Common myeloid progenitor, CD34-positive (primary cell): ENCODE results near the gene GABBR2.
A peak's percentile ranks its signal among the peaks of the same experiment; 100 is the strongest.

Source experiments
- CTCF ChIA-PET: fragments of 350-600 bp; sonication (Branson Sonifier 250); formaldehyde crosslinking; loops from one replicate; lab custom pipeline; 2021; ENCODE audit warnings: antibody characterized with exemption; lab: Charles Lee
- POLR2A ChIA-PET: fragments of 350-600 bp; sonication (Branson Sonifier 250); formaldehyde crosslinking; loops from one replicate; lab custom pipeline; 2021; ENCODE audit warnings: antibody characterized with exemption; lab: Charles Lee
- DNase-seq, 3 donors: peaks; one replicate each; pipeline versions ENCODE4 v3.0.0 to v3.0.0-alpha.2; 2013
- H3K27ac ChIP-seq, 2 experiments: 1 replicate in 1 of 2; 2 replicates in 1 of 2; pipeline ENCODE4 v1.7.0; 2013; ENCODE audit warnings: inconsistent platforms in 2 of 2, low read length in 2 of 2, mild to moderate bottlenecking in 2 of 2, low read depth in 1 of 2, moderate library complexity in 1 of 2; ENCODE audit not compliant: severe bottlenecking in 2 of 2, insufficient read depth in 1 of 2, poor library complexity in 1 of 2
- H3K27me3 ChIP-seq, 5 experiments: replicated peaks in 2 of 5; 1 replicate in 3 of 5; 2 replicates in 2 of 5; pipeline versions ENCODE4 v1.6.1 to v1.7.0; 2013; ENCODE audit warnings: low read length in 4 of 5, mild to moderate bottlenecking in 2 of 5, moderate library complexity in 2 of 5, inconsistent platforms in 1 of 5; ENCODE audit not compliant: insufficient read depth in 5 of 5, control insufficient read depth in 4 of 5
- H3K36me3 ChIP-seq, 4 experiments: 1 replicate in 2 of 4; 2 replicates in 2 of 4; pipeline versions ENCODE4 v1.6.1 to v1.7.0; 2013; ENCODE audit warnings: low read length in 3 of 4, control low read depth in 1 of 4, mild to moderate bottlenecking in 1 of 4; ENCODE audit not compliant: control insufficient read depth in 4 of 4, insufficient read depth in 4 of 4
- H3K4me1 ChIP-seq, 4 experiments: 1 replicate in 3 of 4; 2 replicates in 1 of 4; pipeline versions ENCODE4 v1.6.1 to v1.7.1; 2013; ENCODE audit warnings: low read length in 3 of 4, mild to moderate bottlenecking in 3 of 4, control low read depth in 1 of 4, inconsistent platforms in 1 of 4, moderate library complexity in 1 of 4; ENCODE audit not compliant: control insufficient read depth in 4 of 4, insufficient read depth in 4 of 4; ENCODE audit errors: control extremely low read depth in 1 of 4
- H3K4me3 ChIP-seq, 7 experiments: 1 replicate in 4 of 7; 2 replicates in 3 of 7; pipeline versions ENCODE4 v1.5.1 to v1.7.0; 2013; ENCODE audit warnings: mild to moderate bottlenecking in 7 of 7, low read length in 6 of 7, moderate library complexity in 6 of 7, inconsistent platforms in 2 of 7, low read depth in 2 of 7, control low read depth in 1 of 7; ENCODE audit not compliant: insufficient read depth in 4 of 7, control insufficient read depth in 1 of 7; ENCODE audit errors: extremely low read depth in 1 of 7
- H3K9me3 ChIP-seq, 5 experiments: 1 replicate in 4 of 5; 2 replicates in 1 of 5; pipeline versions ENCODE4 v1.6.1 to v1.7.1; 2013; ENCODE audit warnings: low read length in 4 of 5, mild to moderate bottlenecking in 2 of 5, inconsistent platforms in 1 of 5, low read depth in 1 of 5, moderate library complexity in 1 of 5; ENCODE audit not compliant: control insufficient read depth in 4 of 5, insufficient read depth in 2 of 5; ENCODE audit errors: control extremely low read depth in 1 of 5
- WGBS: methylation state at CpG from one replicate; pipeline ENCODE4 v1.1.5; 2013; ENCODE audit not compliant: insufficient coverage; 5-methylcytosine and 5-hydroxymethylcytosine counted together

The GABBR2 gene

DNA sequence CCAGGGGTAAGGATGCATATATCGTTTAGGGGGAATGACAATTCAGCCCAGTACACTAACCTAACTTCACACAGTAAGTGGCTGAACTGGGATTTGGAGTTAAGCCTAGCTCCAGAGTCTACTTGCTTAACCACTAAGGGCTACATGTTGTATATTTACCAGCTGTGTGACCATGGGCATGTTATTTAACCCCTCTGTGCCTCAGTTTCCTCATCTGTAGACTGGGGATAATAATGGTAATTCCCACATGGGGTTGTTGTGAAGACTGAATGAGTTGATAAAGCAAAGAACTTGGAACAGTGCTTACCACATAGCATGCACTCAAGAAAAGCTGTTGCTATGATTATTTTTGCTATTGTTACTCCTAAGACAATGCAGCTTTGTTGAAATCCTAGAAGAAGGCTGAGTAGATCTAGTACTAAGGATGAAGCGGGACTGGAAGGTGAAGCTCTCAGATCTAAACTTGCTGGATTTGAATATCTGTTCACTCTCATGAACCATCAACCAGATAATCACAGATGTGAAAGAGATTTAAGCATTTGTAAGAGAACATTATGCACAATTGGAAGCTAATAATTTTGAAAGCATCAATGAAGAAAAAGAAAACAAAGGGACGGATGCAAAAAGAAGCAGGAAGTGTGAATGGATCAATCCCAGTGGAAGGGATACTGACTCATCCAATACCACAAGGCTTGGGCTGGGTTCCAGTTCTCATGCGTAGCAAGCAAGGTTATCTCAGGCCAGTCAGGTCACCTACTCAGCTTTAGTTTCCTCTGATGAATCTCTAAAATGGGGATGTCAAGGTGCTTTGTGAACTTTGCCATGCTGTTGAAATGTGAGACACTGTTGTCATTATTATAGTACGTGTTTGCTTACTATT is 374.8 kb downstream of the GABBR2 start:
- CTCF ChIA-PET = interaction anchor here (0.8 to 1.3 kb wide), 3 partner anchors 9 to 24 kb away, joined by 3 to 5 read pairs (median 3); no protein-coding TSS in a partner anchor
- no peak overlapping the region for H3K4me3 ChIP-seq
- H3K9me3 ChIP-seq = no peaks in the 10 kb centered on the region
- 89% methylated on average over 3 of the region's 5 CpGs for WGBS
- peaks cover 0 to 7% (median 1%) of the 10 kb centered on the region in 4 experiments for H3K4me1 ChIP-seq
- no peak for DNase-seq
- H3K27ac ChIP-seq = no peak overlapping the region
- H3K36me3 ChIP-seq = no peaks in the 10 kb centered on the region
- H3K27me3 ChIP-seq = peaks cover 0 to 13% (median 0%) of the 10 kb centered on the region in 5 experiments
- POLR2A ChIA-PET = no interaction called here

DNA sequence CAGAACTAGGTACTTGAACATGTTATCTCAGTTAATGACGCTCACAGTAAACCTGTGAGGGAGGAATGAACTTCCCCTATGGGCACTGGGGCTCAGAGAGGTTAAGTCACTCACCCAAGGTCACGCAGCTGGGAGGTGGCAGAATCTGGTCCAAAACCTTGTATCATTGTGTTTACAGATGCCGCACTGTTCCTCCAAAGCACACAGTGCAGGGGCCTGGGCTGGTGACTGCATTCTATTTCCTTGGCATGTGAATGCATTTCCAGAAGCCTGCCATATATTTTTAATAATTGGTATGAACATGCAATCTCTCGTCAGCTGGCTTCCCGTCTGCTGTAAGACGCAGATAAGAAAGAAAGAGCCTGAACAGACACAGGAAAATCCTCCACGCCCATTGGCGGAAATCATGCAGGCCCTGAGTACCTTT is 376.3 kb downstream of the GABBR2 start:
- ChIA-PET POLR2A (no interaction called here), CTCF (interaction anchor here (1.1 kb wide), 1 partner anchor 17 kb away, joined by 3 read pairs; no protein-coding TSS in a partner anchor)
- Histone ChIP-seq H3K27me3 (peaks cover 0 to 13% (median 0%) of the 10 kb centered on the region in 5 experiments), H3K27ac (no peak overlapping the region), H3K9me3 (no peaks in the 10 kb centered on the region), H3K36me3 (no peaks in the 10 kb centered on the region), H3K4me3 (no peak overlapping the region), H3K4me1 (peaks cover 0 to 7% (median 1%) of the 10 kb centered on the region in 4 experiments)
- peak; percentile 34 to 78 (median 61) for DNase-seq
- 78% methylated on average over 8 of the region's 8 CpGs for WGBS

- DNase-seq = no peak
- H3K4me3 ChIP-seq = no peak overlapping the region
- ChIA-PET POLR2A (no interaction called here), CTCF (interaction anchor here (1.1 kb wide), 3 partner anchors 16 to 43 kb away, joined by 3 read pairs; no protein-coding TSS in a partner anchor)
- no peak overlapping the region for H3K27ac ChIP-seq
- peaks cover 0 to 13% (median 0%) of the 10 kb centered on the region in 5 experiments for H3K27me3 ChIP-seq
- no peaks in the 10 kb centered on the region for H3K36me3 ChIP-seq
- peaks cover 0 to 7% (median 1%) of the 10 kb centered on the region in 4 experiments for H3K4me1 ChIP-seq
- 68% methylated on average over 5 of the region's 6 CpGs for WGBS
- H3K9me3 ChIP-seq = no peaks in the 10 kb centered on the region
Measured at GRCh38 chr9:98331536-98332259, 377.0 kb downstream of the GABBR2 start.

GRCh38 chr9:98330831-98331230 is 377.9 kb downstream of the GABBR2 start:
- WGBS = 93% methylated on average over 4 of the region's 6 CpGs
- ChIA-PET POLR2A (no interaction called here), CTCF (interaction anchor here (1.1 kb wide), 2 partner anchors 15 to 44 kb away, joined by 3 read pairs; no protein-coding TSS in a partner anchor)
- Histone ChIP-seq H3K4me1 (peaks cover 0 to 7% (median 1%) of the 10 kb centered on the region in 4 experiments), H3K9me3 (no peaks in the 10 kb centered on the region), H3K36me3 (no peaks in the 10 kb centered on the region), H3K27me3 (peaks cover 0 to 13% (median 0%) of the 10 kb centered on the region in 5 experiments), H3K4me3 (no peak overlapping the region), H3K27ac (no peak overlapping the region)
- no peak for DNase-seq

DNA sequence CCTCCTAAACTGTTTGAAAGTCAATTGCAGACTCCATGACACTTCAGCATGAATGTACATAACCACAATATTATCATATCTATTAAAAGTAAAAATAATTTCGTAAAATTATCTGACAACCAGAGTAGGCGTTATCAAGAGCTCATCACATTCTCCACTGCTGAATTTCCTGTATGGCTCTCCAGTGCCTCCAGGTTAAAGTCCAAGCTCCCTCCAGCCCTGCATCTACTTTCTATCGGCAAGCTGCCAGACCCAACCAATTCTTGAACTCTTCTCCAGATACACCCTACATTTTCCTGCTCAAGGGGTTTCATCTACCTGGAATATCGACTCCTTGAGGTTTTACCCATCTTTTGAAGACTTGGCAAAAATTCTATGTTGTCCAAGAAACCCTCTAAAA is 378.8 kb downstream of the GABBR2 start:
- no peak overlapping the region for H3K27ac ChIP-seq
- DNase-seq = no peak
- WGBS = 71% methylated on average over 4 of the region's 4 CpGs
- H3K4me1 ChIP-seq = peaks cover 0 to 3% (median 1%) of the 10 kb centered on the region in 4 experiments
- H3K4me3 ChIP-seq = no peak overlapping the region
- no peaks in the 10 kb centered on the region for H3K9me3 ChIP-seq
- ChIA-PET CTCF (interaction anchor here (0.6 kb wide), 1 partner anchor 428 kb away, joined by 4 read pairs; no protein-coding TSS in a partner anchor), POLR2A (no interaction called here)
- peaks cover 0 to 13% (median 0%) of the 10 kb centered on the region in 5 experiments for H3K27me3 ChIP-seq
- no peaks in the 10 kb centered on the region for H3K36me3 ChIP-seq

DNA sequence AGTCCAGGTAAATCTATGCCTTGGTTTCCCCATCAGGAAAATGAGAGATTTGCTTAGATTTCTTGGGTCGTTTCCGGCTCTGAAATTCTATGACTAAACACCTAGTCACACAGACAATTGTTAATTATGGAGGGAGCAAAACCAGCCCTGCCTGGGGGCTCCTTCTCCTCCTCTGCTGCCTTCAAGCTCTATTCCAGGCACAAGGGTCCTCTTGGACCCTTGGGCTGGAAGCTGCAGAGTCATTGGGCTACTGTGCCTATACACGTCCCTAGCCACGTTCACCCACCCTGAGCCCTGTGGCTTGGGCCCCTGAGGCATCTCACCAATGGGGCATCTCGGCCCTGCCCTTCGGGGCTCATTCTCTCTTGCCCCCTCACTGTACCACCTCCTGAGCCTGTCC is 379.5 kb downstream of the GABBR2 start:
- CTCF ChIA-PET = interaction anchor here (0.6 to 0.9 kb wide), 2 partner anchors 429 to 446 kb away, joined by 4 to 5 read pairs; no protein-coding TSS in a partner anchor
- peaks cover 0 to 3% (median 0%) of the 10 kb centered on the region in 4 experiments for H3K4me1 ChIP-seq
- POLR2A ChIA-PET = no interaction called here

More for the DNA sequence above, 379.5 kb downstream of the GABBR2 start:
- no peaks in the 10 kb centered on the region for H3K36me3 ChIP-seq
- DNase-seq = no peak
- no peaks in the 10 kb centered on the region for H3K9me3 ChIP-seq
- WGBS = 93% methylated on average over 6 of the region's 6 CpGs
- H3K27me3 ChIP-seq = peaks cover 0 to 14% (median 0%) of the 10 kb centered on the region in 5 experiments
- H3K27ac ChIP-seq = no peak overlapping the region
- no peak overlapping the region for H3K4me3 ChIP-seq
